GM10248 (cell line): ENCODE measurements around the gene ACOXL.

Experiments used
- CTCF ChIA-PET: fragments of 300-600 bp; sonication (Branson Sonifier 250); formaldehyde crosslinking; extraction: SDS; loops from one replicate; lab custom pipeline; 2021; ENCODE audit warnings: antibody characterized with exemption; lab: Yijun Ruan, JAX
- POLR2A ChIA-PET: fragments of 350-650 bp; sonication (Branson Sonifier 250); formaldehyde crosslinking; extraction: SDS; loops from one replicate; lab custom pipeline; 2020; ENCODE audit warnings: antibody characterized with exemption; lab: Yijun Ruan, JAX
- DNase-seq: peaks from one replicate; pipeline ENCODE4 v3.0.0; 2012; ENCODE audit errors: extremely low spot score
- TF ChIP-seq, protein P1 (sequence below): IDR thresholded peaks from 2 replicates; pipeline ENCODE4 v1.5.1; 2012; ENCODE audit warnings: mild to moderate bottlenecking, low read depth; ENCODE audit errors: extremely low read depth, missing control alignments, control extremely low read depth

ACOXL gene

DNA sequence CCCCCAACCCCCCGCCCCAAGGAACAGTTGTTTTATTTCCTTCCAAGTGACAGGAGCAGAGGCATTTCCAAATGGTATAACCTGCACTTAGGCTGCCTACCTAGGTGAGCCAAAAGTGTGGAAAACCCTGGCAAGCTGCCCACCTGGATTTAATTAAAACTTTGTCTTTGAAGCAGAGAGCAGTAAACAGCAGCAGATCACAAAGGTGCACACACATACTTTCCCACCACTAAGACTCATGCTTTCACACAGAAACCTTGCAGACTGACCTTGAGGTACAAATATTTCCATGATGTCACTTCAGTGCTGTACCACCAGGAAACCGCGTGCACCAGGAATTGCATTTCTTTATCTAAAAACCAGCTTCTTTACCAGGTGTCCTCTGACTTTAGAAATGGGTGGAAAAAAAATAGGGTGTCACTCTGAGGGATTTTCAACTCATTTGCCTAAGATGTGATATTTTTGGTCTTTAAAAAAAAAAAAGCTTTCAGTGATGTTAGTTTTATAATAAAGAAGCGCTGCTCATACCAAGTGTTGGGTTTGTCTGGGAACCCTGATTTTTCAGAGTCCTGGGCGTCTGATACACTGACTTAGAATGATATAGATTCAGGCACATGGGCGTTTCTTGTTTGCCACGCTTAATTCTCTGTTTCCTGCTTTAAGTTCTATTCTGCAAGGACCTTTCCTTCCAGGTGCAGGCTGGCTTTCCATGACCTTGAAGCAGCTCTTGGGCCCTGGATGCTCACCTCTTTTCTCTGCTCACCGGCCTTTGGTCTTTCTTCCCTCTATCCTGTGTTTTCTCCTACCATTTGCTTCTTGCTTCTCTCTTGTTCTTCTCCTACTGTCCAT lies 317.6 kb downstream of the ACOXL start:
- CTCF ChIA-PET: no interaction called here
- POLR2A ChIA-PET: interaction anchor here (1.0 kb wide), 1 partner anchor 192 kb away, joined by 3 read pairs; no protein-coding TSS in a partner anchor
- TF ChIP-seq, protein P1, sequence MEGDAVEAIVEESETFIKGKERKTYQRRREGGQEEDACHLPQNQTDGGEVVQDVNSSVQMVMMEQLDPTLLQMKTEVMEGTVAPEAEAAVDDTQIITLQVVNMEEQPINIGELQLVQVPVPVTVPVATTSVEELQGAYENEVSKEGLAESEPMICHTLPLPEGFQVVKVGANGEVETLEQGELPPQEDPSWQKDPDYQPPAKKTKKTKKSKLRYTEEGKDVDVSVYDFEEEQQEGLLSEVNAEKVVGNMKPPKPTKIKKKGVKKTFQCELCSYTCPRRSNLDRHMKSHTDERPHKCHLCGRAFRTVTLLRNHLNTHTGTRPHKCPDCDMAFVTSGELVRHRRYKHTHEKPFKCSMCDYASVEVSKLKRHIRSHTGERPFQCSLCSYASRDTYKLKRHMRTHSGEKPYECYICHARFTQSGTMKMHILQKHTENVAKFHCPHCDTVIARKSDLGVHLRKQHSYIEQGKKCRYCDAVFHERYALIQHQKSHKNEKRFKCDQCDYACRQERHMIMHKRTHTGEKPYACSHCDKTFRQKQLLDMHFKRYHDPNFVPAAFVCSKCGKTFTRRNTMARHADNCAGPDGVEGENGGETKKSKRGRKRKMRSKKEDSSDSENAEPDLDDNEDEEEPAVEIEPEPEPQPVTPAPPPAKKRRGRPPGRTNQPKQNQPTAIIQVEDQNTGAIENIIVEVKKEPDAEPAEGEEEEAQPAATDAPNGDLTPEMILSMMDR: no peak
- peak; percentile 37 for DNase-seq

GRCh38 chr2:111050701-111051376 lies 318.5 kb downstream of the ACOXL start:
- POLR2A ChIA-PET: no interaction called here
- DNase-seq: no peak
- CTCF ChIA-PET: interaction anchor here (1.4 to 2.1 kb wide), 4 partner anchors 10 to 69 kb away, joined by 3 to 4 read pairs (median 4); partner anchors contain the start of gene BCL2L11
- TF ChIP-seq, protein P1: peak; percentile 13

DNA sequence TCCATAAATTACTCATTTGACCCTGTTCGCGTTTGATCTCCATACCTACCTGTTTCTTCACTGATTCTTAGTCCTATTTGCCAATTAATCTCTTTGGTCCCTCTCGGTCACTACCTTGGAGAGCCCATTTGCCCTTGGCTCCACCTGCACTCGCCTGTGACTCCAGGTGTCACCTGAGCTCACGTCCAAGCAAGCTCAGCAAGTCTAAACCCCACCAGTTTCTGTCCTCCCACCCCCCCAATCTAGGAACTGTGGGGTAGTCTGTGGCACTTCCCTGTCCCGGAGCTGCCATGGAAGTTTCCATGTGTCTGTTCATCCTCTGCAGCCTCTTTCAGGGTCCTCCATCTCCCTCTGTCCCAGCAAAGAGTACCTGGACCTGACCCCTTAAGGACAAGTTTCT lies 320.2 kb downstream of the ACOXL start:
- ChIA-PET CTCF (interaction anchor here (0.9 to 2.1 kb wide), 5 partner anchors 11 to 68 kb away, joined by 3 to 4 read pairs (median 4); partner anchors contain the start of gene BCL2L11), POLR2A (no interaction called here)
- TF ChIP-seq, protein P1: no peak
- DNase-seq: no peak

GRCh38 chr2:111053266-111053665 lies 320.9 kb downstream of the ACOXL start:
- TF ChIP-seq, protein P1: no peak
- DNase-seq: no peak
- POLR2A ChIA-PET: no interaction called here
- CTCF ChIA-PET: interaction anchor here (1.1 to 2.7 kb wide), 2 partner anchors 9 to 197 kb away, joined by 3 to 9 read pairs; no protein-coding TSS in a partner anchor

GRCh38 chr2:111053825-111054515 lies 321.6 kb downstream of the ACOXL start:
- TF ChIP-seq, protein P1: no peak
- CTCF ChIA-PET: interaction anchor here (1.1 to 2.7 kb wide), 4 partner anchors 10 to 242 kb away, joined by 3 to 9 read pairs (median 6); no protein-coding TSS in a partner anchor
- POLR2A ChIA-PET: no interaction called here
- DNase-seq: no peak
